K562 (cell line): ENCODE measurements around the gene CFAP73. TPM values are rescaled to one million over a fixed set of nuclear protein-coding genes. Genes with fewer than 3 reads are reported as not detected.

ENCODE experiments used
- CHD2 ChIP-seq: IDR thresholded peaks from 2 replicates; pipeline ENCODE4 v1.6.1; 2011; ENCODE audit warnings: low read depth, low read length
- ELF1 ChIP-seq: fragments of 200-800 bp; sonication (Bioruptor generic); IDR thresholded peaks from 2 replicates; pipeline ENCODE4 v1.6.1; 2016; ENCODE audit warnings: missing genetic modification characterization, missing compliant biosample characterization
- FOXP1 ChIP-seq: sonication (generic); formaldehyde crosslinking; IDR thresholded peaks from 2 replicates; pipeline ENCODE4 v1.8.0; 2022; ENCODE audit warnings: mild to moderate bottlenecking, missing genetic modification reagents
- HINFP ChIP-seq: fragments of 450-650 bp; conservative IDR thresholded peaks from 2 replicates; pipeline ENCODE4 v1.6.1; 2016; ENCODE audit warnings: missing genetic modification characterization, low read depth, mild to moderate bottlenecking, control low read depth, missing compliant biosample characterization
- NFXL1 ChIP-seq: fragments of 450-650 bp; formaldehyde crosslinking; IDR thresholded peaks from 2 replicates; pipeline ENCODE4 v1.4.0; 2021; ENCODE audit warnings: mild to moderate bottlenecking
- RHOXF2B ChIP-seq: fragments of 250-450 bp; sonication (Bioruptor Pico); conservative IDR thresholded peaks from 2 replicates; pipeline ENCODE4 v1.5.1; 2021
- SREBF1 ChIP-seq: fragments of 150-350 bp; IDR thresholded peaks from 2 replicates; pipeline ENCODE4 v1.6.1; 2014; ENCODE audit warnings: antibody characterized with exemption, low read depth, low read length, borderline replicate concordance
- ZNF217 ChIP-seq: sonication (generic); formaldehyde crosslinking; IDR thresholded peaks from 2 replicates; pipeline ENCODE4 v1.8.0; 2022; ENCODE audit warnings: mild to moderate bottlenecking, missing genetic modification reagents
- ZNF3 ChIP-seq: fragments of 250-450 bp; sonication (Bioruptor Pico); IDR thresholded peaks from 2 replicates; pipeline ENCODE4 v1.5.0; 2021; ENCODE audit warnings: mild to moderate bottlenecking, moderate library complexity
- ZNF507 ChIP-seq: conservative IDR thresholded peaks from 2 replicates; pipeline ENCODE4 v1.6.1; 2017; ENCODE audit warnings: missing genetic modification characterization, missing compliant biosample characterization
- ZNF695 ChIP-seq: fragments of 450-650 bp; formaldehyde crosslinking; IDR thresholded peaks from 2 replicates; pipeline ENCODE4 v1.4.0; 2020; ENCODE audit warnings: mild to moderate bottlenecking, moderate library complexity
- ZSCAN29 ChIP-seq: fragments of 450-650 bp; IDR thresholded peaks from 2 replicates; pipeline ENCODE4 v1.6.1; 2017
- polyA plus RNA-seq, 8 experiments: library from polyadenylated mRNA; depleted of rRNA in 4 of 8; stranded (reverse) in 5 of 8; unstranded in 3 of 8; fragments of >200 nt; fragmentation: Nextera tagmentation in 2 of 8; fragmentation: Illumina TruSeq in 1 of 8; extraction: Ambion mirVana in 2 of 8; extraction: Trizol in 1 of 8; gene quantifications; 2 replicates each; pipeline versions ENCODE4 v1.2.1 to v1.2.3, GENCODE V29; 2011 to 2014; ENCODE audit warnings: inconsistent platforms in 1 of 8, missing spikeins in 1 of 8
- total RNA-seq, 7 experiments: library from RNA; depleted of rRNA in 6 of 7; stranded (reverse); fragments of >200 nt in 6 of 7; fragmentation: Illumina TruSeq in 2 of 7; extraction: Trizol in 2 of 7; gene quantifications; 2 replicates each; pipeline versions ENCODE4 v1.2.1 to v1.2.3, GENCODE V29; 2011 to 2021; ENCODE audit warnings: low replicate concordance in 1 of 7
- TF ChIP-seq, protein P1 (sequence below): fragments of 450-650 bp; IDR thresholded peaks from 2 replicates; pipeline ENCODE4 v1.6.1; 2016; ENCODE audit warnings: mild to moderate bottlenecking
- TF ChIP-seq, protein P2 (sequence below): conservative IDR thresholded peaks from 2 replicates; pipeline ENCODE4 v1.6.1; 2011; ENCODE audit warnings: low read depth, mild to moderate bottlenecking, low read length; ENCODE audit not compliant: control insufficient read depth
- TF ChIP-seq, protein P3 (sequence below): fragments of 450-650 bp; formaldehyde crosslinking; conservative IDR thresholded peaks from 2 replicates; pipeline ENCODE4 v1.4.0; 2022; ENCODE audit warnings: mild to moderate bottlenecking, missing genetic modification characterization
- TF ChIP-seq, protein P4 (sequence below): sonication (generic); formaldehyde crosslinking; IDR thresholded peaks from 2 replicates; pipeline ENCODE4 v1.4.0; 2020; ENCODE audit warnings: mild to moderate bottlenecking, missing genetic modification reagents
- TF ChIP-seq, protein P5 (sequence below), 2 experiments: fragments of 450-650 bp; conservative IDR thresholded peaks; 2 replicates each; pipeline ENCODE4 v1.6.1; 2017; ENCODE audit warnings: mild to moderate bottlenecking in 2 of 2, moderate library complexity in 2 of 2

Gene CFAP73
- total and polyA plus RNA-seq, 9 of the 15 experiments (the other 6 are each of a cell fraction or from before 2014, with no cell fraction given) = not detected

DNA sequence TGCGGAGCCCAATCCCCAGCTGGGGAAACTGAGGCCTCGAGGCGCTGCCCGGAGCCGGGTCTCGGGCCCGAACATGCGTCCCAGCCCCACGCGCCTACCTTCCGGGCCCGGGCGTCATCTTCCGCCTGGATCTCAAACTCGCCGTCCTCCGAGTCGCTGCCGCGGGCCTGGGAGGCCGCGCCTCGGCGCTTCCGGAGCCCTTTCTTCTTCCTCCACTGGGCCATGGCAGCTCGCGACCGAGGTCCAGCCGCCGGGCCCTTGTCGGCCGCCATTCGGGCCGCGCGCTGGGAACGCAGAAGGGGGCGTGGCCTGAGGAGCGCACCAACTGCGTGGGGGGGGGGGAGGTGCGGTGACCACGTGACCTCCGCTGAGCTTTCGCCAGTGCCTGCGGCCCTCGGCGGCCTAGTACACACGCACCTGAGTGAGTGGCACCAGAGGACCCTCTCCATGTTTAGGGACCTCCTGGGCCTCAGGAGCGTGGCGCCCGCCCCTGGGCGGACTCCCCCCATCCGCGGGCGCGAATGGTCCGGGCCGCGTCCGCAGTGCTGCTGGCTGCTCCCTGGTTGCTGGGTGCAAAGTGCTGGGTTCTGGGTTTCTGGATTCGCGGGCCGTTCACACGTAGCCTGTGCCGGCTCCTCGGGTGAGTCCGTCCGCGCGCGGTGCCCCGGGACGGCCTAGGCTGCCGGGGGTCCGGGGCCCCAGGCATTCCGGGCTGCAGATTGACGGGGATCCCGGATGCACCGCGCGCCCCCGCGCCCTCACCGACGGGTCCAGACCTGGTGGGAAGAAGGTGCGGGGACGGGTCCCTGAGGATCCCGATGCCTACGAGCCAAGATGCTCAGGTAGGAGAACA lies 35.9 kb downstream of the CFAP73 start, which contains the start of the genes DDX54 and RITA1 (continued):
- TF ChIP-seq, protein P1, sequence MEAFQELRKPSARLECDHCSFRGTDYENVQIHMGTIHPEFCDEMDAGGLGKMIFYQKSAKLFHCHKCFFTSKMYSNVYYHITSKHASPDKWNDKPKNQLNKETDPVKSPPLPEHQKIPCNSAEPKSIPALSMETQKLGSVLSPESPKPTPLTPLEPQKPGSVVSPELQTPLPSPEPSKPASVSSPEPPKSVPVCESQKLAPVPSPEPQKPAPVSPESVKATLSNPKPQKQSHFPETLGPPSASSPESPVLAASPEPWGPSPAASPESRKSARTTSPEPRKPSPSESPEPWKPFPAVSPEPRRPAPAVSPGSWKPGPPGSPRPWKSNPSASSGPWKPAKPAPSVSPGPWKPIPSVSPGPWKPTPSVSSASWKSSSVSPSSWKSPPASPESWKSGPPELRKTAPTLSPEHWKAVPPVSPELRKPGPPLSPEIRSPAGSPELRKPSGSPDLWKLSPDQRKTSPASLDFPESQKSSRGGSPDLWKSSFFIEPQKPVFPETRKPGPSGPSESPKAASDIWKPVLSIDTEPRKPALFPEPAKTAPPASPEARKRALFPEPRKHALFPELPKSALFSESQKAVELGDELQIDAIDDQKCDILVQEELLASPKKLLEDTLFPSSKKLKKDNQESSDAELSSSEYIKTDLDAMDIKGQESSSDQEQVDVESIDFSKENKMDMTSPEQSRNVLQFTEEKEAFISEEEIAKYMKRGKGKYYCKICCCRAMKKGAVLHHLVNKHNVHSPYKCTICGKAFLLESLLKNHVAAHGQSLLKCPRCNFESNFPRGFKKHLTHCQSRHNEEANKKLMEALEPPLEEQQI = 0 out of 2 replicates have a peak, but pooled peaks have one; percentile 32
- TF ChIP-seq, protein P2, sequence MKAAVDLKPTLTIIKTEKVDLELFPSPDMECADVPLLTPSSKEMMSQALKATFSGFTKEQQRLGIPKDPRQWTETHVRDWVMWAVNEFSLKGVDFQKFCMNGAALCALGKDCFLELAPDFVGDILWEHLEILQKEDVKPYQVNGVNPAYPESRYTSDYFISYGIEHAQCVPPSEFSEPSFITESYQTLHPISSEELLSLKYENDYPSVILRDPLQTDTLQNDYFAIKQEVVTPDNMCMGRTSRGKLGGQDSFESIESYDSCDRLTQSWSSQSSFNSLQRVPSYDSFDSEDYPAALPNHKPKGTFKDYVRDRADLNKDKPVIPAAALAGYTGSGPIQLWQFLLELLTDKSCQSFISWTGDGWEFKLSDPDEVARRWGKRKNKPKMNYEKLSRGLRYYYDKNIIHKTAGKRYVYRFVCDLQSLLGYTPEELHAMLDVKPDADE = peak; percentile 55
- TF ChIP-seq ZNF217 (CRISPR knock-in tag) (no peak), ZNF3 (CRISPR knock-in tag) (no peak), SREBF1 (0 out of 2 replicates have a peak, but pooled peaks have one; percentile 45), RHOXF2B (CRISPR knock-in tag) (no peak), ZSCAN29 (no peak), NFXL1 (CRISPR knock-in tag) (no peak), CHD2 (no peak), ZNF695 (CRISPR knock-in tag) (no peak), ELF1 (tag) (peak; percentile 66; the same call in 1 of the 2 replicates), FOXP1 (CRISPR knock-in tag) (peak; percentile 83; the same call in 1 of the 2 replicates), HINFP (tag) (no peak), ZNF507 (tag) (no peak)
- TF ChIP-seq, protein P3, sequence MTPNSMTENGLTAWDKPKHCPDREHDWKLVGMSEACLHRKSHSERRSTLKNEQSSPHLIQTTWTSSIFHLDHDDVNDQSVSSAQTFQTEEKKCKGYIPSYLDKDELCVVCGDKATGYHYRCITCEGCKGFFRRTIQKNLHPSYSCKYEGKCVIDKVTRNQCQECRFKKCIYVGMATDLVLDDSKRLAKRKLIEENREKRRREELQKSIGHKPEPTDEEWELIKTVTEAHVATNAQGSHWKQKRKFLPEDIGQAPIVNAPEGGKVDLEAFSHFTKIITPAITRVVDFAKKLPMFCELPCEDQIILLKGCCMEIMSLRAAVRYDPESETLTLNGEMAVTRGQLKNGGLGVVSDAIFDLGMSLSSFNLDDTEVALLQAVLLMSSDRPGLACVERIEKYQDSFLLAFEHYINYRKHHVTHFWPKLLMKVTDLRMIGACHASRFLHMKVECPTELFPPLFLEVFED (CRISPR knock-in tag) = no peak
- TF ChIP-seq, protein P4, sequence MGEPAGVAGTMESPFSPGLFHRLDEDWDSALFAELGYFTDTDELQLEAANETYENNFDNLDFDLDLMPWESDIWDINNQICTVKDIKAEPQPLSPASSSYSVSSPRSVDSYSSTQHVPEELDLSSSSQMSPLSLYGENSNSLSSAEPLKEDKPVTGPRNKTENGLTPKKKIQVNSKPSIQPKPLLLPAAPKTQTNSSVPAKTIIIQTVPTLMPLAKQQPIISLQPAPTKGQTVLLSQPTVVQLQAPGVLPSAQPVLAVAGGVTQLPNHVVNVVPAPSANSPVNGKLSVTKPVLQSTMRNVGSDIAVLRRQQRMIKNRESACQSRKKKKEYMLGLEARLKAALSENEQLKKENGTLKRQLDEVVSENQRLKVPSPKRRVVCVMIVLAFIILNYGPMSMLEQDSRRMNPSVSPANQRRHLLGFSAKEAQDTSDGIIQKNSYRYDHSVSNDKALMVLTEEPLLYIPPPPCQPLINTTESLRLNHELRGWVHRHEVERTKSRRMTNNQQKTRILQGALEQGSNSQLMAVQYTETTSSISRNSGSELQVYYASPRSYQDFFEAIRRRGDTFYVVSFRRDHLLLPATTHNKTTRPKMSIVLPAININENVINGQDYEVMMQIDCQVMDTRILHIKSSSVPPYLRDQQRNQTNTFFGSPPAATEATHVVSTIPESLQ = no peak
- TF ChIP-seq, protein P5, sequence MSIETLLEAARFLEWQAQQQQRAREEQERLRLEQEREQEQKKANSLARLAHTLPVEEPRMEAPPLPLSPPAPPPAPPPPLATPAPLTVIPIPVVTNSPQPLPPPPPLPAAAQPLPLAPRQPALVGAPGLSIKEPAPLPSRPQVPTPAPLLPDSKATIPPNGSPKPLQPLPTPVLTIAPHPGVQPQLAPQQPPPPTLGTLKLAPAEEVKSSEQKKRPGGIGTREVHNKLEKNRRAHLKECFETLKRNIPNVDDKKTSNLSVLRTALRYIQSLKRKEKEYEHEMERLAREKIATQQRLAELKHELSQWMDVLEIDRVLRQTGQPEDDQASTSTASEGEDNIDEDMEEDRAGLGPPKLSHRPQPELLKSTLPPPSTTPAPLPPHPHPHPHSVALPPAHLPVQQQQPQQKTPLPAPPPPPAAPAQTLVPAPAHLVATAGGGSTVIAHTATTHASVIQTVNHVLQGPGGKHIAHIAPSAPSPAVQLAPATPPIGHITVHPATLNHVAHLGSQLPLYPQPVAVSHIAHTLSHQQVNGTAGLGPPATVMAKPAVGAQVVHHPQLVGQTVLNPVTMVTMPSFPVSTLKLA (conservative IDR thresholded peaks at IDR 0.05) = peak; percentile 99 to 100
